Suprapubic skin (tissue), 4 donors: ENCODE measurements around the gene CCDC180. TPM values are rescaled to one million over a fixed set of nuclear protein-coding genes. Genes with fewer than 3 reads are reported as not detected.

ENCODE experiments used
- DNase-seq, 2 donors: peaks; one replicate each; pipeline ENCODE4 v3.0.0-alpha.2; 2019; ENCODE audit warnings: low spot score in 2 of 2
- H3K27ac ChIP-seq: fragments of 200-600 bp; sonication (generic); one replicate; pipeline ENCODE4 v1.5.1; 2019
- H3K27me3 ChIP-seq: fragments of 200-600 bp; sonication (generic); one replicate; pipeline ENCODE4 v1.5.1; 2019
- H3K36me3 ChIP-seq: fragments of 200-600 bp; sonication (generic); one replicate; pipeline ENCODE4 v1.5.1; 2019
- H3K4me1 ChIP-seq: fragments of 200-600 bp; sonication (generic); one replicate; pipeline ENCODE4 v1.5.1; 2019
- H3K4me3 ChIP-seq: fragments of 200-600 bp; sonication (generic); one replicate; pipeline ENCODE4 v1.5.1; 2019; ENCODE audit warnings: mild to moderate bottlenecking
- H3K9me3 ChIP-seq: fragments of 200-600 bp; sonication (generic); one replicate; pipeline ENCODE4 v1.5.1; 2019
- EP300 ChIP-seq: sonication (generic); formaldehyde crosslinking; IDR thresholded peaks from one replicate; pipeline ENCODE4 v1.6.1; 2017; ENCODE audit warnings: antibody characterized with exemption
- POLR2A ChIP-seq, 2 donors: fragments of 450-650 bp; IDR thresholded peaks; one replicate each; pipeline ENCODE4 v1.6.1; 2017; ENCODE audit warnings: antibody characterized with exemption in 2 of 2, mild to moderate bottlenecking in 2 of 2, moderate library complexity in 2 of 2
- POLR2AphosphoS5 ChIP-seq, 3 donors: sonication (generic); formaldehyde crosslinking; IDR thresholded peaks; one replicate each; pipeline ENCODE4 v1.6.1; 2017; ENCODE audit warnings: antibody characterized with exemption in 3 of 3
- WGBS: methylation state at CpG from one replicate; pipeline ENCODE4 v1.1.5; 2018; 5-methylcytosine and 5-hydroxymethylcytosine counted together
- total RNA-seq, 4 donors: library from RNA; depleted of rRNA; stranded (reverse); fragments of >200 nt; gene quantifications; one replicate each; pipeline ENCODE4 v1.1.0, GENCODE V29; 2016
- TF ChIP-seq, protein P1 (sequence below), 2 donors: fragments of 200-600 bp in 1 of 2; fragments of 450-650 bp in 1 of 2; sonication (generic) in 1 of 2; IDR thresholded peaks; one replicate each; pipeline ENCODE4 v1.5.1; 2016 to 2019; ENCODE audit warnings: antibody characterized with exemption in 2 of 2, mild to moderate bottlenecking in 1 of 2, moderate library complexity in 1 of 2

The CCDC180 gene
- total RNA-seq, 4 donors from 2014 or later = 0.91 to 5.2 (median 2.4) TPM

DNA sequence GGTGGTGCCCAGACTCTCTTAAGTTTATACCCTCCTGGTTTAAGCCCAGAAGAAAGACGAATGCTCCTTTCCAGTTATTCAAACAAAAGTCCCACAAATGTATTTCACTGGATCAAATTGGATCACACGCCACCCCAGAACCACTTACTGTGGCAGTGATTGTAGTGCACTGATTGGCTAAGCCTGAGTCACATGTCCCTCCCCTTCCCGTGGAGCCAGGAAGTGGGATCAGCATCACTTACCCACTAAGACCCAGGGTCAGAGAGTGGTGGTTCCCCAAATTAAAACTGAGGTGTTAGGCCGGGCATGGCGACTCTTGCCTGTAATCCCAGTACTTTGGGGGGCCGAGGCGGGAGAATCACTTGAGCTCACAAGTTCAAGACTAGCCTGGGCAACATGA lies 29.5 kb upstream of the CCDC180 start:
- Histone ChIP-seq H3K27me3 (no peaks in the 10 kb centered on the region), H3K9me3 (no peaks in the 10 kb centered on the region), H3K27ac (no peak overlapping the region), H3K36me3 (peaks cover 55% of the 10 kb centered on the region), H3K4me1 (no peaks in the 10 kb centered on the region), H3K4me3 (no peak overlapping the region)
- no peak for DNase-seq
- 94% methylated on average over 6 of the region's 7 CpGs for WGBS
- TF ChIP-seq POLR2A (IDR thresholded peaks at IDR 0.05) (no peak), EP300 (no peak), POLR2AphosphoS5 (IDR thresholded peaks at IDR 0.05) (no peak)
- TF ChIP-seq, protein P1, sequence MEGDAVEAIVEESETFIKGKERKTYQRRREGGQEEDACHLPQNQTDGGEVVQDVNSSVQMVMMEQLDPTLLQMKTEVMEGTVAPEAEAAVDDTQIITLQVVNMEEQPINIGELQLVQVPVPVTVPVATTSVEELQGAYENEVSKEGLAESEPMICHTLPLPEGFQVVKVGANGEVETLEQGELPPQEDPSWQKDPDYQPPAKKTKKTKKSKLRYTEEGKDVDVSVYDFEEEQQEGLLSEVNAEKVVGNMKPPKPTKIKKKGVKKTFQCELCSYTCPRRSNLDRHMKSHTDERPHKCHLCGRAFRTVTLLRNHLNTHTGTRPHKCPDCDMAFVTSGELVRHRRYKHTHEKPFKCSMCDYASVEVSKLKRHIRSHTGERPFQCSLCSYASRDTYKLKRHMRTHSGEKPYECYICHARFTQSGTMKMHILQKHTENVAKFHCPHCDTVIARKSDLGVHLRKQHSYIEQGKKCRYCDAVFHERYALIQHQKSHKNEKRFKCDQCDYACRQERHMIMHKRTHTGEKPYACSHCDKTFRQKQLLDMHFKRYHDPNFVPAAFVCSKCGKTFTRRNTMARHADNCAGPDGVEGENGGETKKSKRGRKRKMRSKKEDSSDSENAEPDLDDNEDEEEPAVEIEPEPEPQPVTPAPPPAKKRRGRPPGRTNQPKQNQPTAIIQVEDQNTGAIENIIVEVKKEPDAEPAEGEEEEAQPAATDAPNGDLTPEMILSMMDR (IDR thresholded peaks at IDR 0.05) = no peak

DNA sequence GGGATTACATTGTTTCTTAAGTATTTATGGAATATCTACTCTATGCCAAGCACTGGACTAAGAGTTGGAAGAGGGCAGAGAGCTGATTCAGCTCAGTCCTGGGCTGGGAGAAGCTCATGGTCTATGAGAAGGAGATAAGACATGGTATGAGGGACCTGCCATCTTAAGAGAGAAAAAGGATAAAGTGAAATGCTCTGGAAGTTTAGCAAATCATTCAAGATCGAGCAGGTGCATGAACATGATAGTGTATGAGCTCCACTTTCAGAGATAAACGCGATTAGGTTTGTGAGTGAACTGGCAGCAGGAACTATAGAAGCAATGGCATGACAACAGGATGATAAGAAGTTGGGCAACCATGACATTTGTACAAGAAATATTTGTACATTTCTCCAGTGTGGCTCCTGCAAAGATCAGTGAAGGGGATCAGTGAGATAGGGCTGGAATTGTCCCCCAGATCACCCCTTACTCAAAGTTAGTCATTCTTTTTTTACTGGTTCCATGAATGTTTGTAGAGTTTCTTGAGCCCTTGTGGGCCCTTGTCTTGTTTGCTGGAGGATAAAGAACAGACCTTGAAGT lies 26.6 kb upstream of the CCDC180 start:
- H3K27ac ChIP-seq = no peak overlapping the region
- H3K36me3 ChIP-seq = peaks cover 70% of the 10 kb centered on the region
- 97% methylated on average over 3 of the region's 3 CpGs for WGBS
- H3K4me1 ChIP-seq = no peaks in the 10 kb centered on the region
- H3K27me3 ChIP-seq = no peaks in the 10 kb centered on the region
- no peak overlapping the region for H3K4me3 ChIP-seq
- no peaks in the 10 kb centered on the region for H3K9me3 ChIP-seq
- TF ChIP-seq POLR2A (IDR thresholded peaks at IDR 0.05) (no peak), EP300 (no peak), POLR2AphosphoS5 (IDR thresholded peaks at IDR 0.05) (no peak)
- TF ChIP-seq, protein P1 (IDR thresholded peaks at IDR 0.05) = no peak
- DNase-seq = no peak

DNA sequence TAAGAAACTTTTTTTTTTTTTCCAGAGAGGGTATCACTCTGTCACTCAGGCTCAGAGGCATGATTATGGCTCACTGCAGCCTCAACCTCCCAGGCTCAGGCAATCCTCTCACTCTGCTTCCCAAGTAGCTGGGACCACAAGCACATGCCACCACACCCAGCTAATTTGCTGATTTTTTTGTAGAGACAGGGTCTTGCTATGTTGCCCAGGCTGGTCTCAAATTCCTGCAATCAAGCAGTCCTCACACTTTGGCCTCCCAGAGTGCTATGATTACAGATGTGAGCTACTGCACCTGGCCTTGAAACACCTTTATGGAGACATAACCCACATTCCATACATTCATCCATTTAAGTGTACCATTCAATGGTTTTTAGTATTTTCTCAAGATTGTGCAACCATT lies 23.7 kb upstream of the CCDC180 start:
- H3K4me3 ChIP-seq = no peak overlapping the region
- no peak for DNase-seq
- TF ChIP-seq POLR2A (IDR thresholded peaks at IDR 0.05) (no peak), POLR2AphosphoS5 (IDR thresholded peaks at IDR 0.05) (no peak), EP300 (no peak)
- TF ChIP-seq, protein P1 (IDR thresholded peaks at IDR 0.05) = no peak
- H3K27ac ChIP-seq = no peak overlapping the region
- no peaks in the 10 kb centered on the region for H3K27me3 ChIP-seq
- H3K36me3 ChIP-seq = peaks cover 72% of the 10 kb centered on the region
- H3K4me1 ChIP-seq = no peaks in the 10 kb centered on the region
- no peaks in the 10 kb centered on the region for H3K9me3 ChIP-seq

DNA sequence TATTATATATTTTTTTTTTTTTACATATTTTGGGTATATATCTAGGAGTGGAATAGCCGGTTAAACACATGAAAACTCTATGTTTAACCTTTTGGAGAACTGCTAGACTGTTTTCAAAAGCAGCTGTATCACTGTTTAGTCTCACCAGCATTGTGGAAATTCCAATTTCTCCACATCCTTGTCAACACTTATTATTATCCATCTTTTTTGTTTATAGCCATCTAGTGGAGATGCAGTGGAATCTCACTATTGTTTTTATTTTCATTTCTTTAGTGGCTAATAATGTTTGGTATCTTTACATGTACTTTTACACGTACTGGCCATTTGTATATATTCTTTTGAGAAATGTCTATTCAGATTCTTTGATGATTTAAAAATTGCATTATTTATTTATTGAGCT lies 22.7 kb upstream of the CCDC180 start:
- H3K27me3 ChIP-seq = no peaks in the 10 kb centered on the region

DNA sequence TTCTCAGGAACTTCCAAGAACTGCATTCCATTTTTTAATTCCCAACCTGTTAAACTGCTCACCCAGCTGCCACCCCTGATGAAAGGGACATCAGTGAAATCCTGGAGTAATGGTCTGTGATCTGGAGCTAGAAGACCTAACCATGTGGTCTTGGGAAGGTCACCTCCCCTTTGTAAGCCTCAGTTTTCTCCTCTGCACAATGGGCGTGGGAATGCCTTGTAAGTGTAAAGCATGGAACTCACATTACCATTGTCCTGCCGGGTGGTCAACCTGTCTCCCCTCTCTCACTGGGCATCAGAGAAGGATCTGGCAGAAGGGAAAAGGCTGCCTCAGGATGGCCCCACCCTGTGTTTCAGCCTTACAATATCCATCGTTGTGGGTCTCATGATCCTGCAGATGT lies 15.3 kb upstream of the CCDC180 start:
- Histone ChIP-seq H3K9me3 (no peaks in the 10 kb centered on the region), H3K4me1 (peaks cover 7% of the 10 kb centered on the region), H3K4me3 (no peak overlapping the region), H3K27me3 (no peaks in the 10 kb centered on the region), H3K27ac (no peak overlapping the region), H3K36me3 (peaks cover 63% of the 10 kb centered on the region)
- 93% methylated on average over 3 of the region's 3 CpGs for WGBS
- TF ChIP-seq, protein P1 (IDR thresholded peaks at IDR 0.05) = no peak
- DNase-seq = no peak

More for the DNA sequence above, 22.7 kb upstream of the CCDC180 start:
- H3K4me3 ChIP-seq = no peak overlapping the region
- 96% methylated on average over 2 of the region's 2 CpGs for WGBS
- TF ChIP-seq POLR2A (IDR thresholded peaks at IDR 0.05) = no peak
- TF ChIP-seq, protein P1 (IDR thresholded peaks at IDR 0.05) = no peak
- no peak for TF ChIP-seq EP300
- TF ChIP-seq POLR2AphosphoS5 (IDR thresholded peaks at IDR 0.05) = no peak
- H3K36me3 ChIP-seq = peaks cover 72% of the 10 kb centered on the region
- H3K4me1 ChIP-seq = no peaks in the 10 kb centered on the region
- DNase-seq = no peak
- H3K9me3 ChIP-seq = no peaks in the 10 kb centered on the region
- no peak overlapping the region for H3K27ac ChIP-seq
